Activated CD4-positive, alpha-beta T cell treated with anti-CD3 and anti-CD28 coated beads, Interleukin-2, amount 50 U/mL, for 24 hours (primary cell): ENCODE results near the gene NXPH3.
"Not testable (repeated sequence)": the region's sequence is repeated elsewhere in the genome, so short reads cannot be mapped to it uniquely, and the experiment has no call there.

ENCODE experiments used
- DNase-seq, 2 donors: peaks; one replicate each; pipeline ENCODE4 v3.0.0-alpha.2; 2020; ENCODE audit warnings: low read depth in 1 of 2, low spot score in 1 of 2

The NXPH3 gene

DNA sequence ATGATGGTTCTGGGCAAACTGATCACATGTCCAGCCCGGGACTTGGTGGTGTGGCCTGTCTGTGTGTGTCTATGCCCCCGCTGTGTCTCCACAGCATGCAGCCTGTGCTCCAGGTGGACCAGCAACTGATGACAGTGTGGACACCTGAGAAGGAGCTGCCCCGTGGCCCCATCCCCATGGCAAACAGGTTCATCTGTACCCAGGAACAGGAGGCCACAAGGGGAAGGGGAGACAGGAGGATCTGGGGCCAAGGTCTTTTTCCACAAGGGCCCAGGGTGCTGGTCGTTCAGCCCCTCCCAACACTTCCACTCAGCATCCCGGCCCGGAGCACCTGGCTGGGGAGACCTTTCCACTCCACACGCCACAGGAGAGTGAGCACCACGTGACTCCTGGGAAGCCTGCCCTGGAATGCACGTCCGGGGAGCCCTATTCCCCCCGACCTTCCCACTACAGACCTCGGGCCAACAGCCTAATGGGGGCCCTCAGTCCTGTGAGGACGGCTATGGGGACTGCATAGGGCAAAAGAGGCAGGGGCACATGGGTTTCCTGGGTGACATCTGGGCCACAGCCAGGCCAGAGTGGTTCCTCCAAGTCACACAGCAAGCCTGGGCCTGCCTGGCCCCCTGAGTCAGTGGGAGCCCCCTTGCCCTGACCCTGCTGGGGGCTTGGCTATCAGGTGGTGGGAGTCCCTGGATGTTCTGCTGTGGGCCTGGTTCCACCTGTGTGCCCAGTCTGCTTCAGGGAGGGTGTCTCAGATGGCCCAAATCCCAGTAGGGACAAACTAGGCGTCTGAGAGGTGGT is 20.8 kb upstream of the NXPH3 start:
- DNase-seq, result no peak

- no peak for DNase-seq
Measured at GRCh38 chr17:49555495-49556222, 20.0 kb upstream of the NXPH3 start.

- DNase-seq, result peak; percentile 79 to 81
Measured at GRCh38 chr17:49556223-49556943, 19.3 kb upstream of the NXPH3 start.

- no peak for DNase-seq
Measured at GRCh38 chr17:49557312-49558024, 18.2 kb upstream of the NXPH3 start.

DNA sequence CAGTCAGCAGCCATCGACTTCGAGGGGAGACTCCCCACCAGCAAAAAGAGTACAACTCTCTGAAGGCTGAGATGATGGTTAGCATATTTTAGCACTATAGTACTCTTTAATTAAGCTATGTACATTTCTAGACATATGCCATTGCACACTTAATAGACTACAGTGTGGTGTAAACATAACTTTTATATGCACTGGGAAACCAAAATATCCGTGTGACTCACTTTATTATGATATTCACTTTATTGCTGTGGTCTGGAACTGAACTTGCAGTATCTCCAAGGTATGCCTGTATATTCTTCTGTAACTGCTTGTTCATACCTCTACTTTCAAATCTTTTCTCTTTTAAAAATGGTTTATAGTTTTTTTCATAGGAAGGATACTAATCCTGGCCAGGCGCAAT is 11.0 kb upstream of the NXPH3 start:
- DNase-seq, result no peak

GRCh38 chr17:49565948-49566491 is 9.7 kb upstream of the NXPH3 start:
- DNase-seq, result no peak

- no peak for DNase-seq
Measured at GRCh38 chr17:49566668-49567071, 9.0 kb upstream of the NXPH3 start.

DNA sequence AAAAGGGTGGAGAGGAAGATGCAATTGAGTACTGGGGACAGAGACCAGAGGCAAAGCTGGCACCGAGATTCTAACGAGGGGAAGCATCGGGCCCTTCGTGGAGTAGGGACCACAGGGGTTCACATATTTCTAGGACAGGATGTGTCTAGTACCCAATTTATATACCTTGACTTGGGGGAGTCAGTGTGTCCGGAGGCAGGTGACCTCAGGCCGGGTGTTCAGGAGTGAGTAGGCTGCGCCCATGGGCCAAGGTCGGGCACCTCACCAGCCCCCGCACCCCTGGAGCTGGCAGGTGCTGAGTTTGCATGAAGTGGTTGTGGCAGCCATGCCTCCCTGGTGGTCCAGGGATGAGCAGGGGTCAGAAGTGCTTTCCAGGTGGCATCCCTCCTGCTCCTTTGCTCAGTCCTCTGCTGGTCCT is 8.6 kb upstream of the NXPH3 start:
- no peak for DNase-seq

- peak; percentile 75 to 76 for DNase-seq
Measured at GRCh38 chr17:49567871-49568694, 7.6 kb upstream of the NXPH3 start.

DNA sequence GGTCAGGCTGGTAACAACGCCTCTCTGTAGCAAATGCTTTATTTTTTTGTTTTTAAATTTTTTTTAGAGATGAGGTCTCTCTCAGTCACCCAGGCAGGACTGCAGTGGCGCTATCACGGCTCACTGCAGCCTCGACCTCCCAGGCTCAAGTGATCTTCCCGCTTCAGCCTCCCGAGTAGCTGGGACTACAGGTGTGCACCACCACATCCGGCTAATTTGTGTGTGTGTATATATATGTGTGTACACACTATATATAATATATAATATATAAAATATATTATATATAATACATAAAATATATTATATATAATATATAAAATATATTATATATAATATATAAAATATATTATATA is 7.0 kb upstream of the NXPH3 start:
- not testable (repeated sequence) for DNase-seq

- DNase-seq, result no peak
Measured at GRCh38 chr17:49570540-49571242, 5.0 kb upstream of the NXPH3 start.

DNA sequence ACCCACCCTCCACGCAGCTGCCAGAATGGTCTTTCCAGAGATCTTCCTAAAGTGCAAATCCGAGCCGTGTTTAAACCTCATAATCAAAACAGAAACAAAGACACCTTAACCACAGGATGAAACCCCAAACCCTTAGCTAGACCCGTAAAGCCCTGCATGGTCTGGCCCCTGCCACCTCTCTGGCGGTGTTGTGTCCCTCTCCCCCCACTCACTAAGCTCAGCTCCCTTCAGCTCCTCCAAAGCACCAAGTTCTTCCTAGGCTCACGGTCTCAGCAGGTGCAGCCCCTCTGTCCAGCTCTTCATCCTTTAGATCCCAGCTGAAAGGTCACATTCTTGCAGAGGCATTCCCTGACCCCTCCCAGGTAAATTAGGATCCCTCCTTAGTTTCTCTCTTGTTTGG is 4.4 kb upstream of the NXPH3 start:
- no peak for DNase-seq

- DNase-seq, result no peak
Measured at GRCh38 chr17:49571764-49572163, 3.9 kb upstream of the NXPH3 start.

DNA sequence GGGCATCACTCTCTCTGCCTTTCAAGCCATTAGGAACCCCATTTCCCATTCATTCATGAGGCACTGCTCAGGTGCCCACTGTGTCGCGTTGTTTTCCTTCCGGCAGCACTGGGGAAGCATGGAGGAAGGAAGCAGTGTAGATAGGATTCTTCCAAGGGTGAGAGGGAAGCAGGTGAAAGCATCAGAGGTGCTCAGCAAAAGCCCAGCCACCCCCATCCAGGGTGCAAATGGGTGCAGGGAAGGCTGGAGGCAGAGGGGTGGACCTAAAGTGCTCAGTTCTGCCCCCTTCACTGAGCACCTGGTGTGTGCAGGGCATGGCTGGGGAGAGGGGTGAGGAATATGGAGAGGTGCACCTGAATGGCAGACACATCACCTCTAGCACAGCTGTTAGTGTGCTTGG is 3.4 kb upstream of the NXPH3 start:
- no peak for DNase-seq

- no peak for DNase-seq
Measured at GRCh38 chr17:49572806-49573420, 2.8 kb upstream of the NXPH3 start.

DNA sequence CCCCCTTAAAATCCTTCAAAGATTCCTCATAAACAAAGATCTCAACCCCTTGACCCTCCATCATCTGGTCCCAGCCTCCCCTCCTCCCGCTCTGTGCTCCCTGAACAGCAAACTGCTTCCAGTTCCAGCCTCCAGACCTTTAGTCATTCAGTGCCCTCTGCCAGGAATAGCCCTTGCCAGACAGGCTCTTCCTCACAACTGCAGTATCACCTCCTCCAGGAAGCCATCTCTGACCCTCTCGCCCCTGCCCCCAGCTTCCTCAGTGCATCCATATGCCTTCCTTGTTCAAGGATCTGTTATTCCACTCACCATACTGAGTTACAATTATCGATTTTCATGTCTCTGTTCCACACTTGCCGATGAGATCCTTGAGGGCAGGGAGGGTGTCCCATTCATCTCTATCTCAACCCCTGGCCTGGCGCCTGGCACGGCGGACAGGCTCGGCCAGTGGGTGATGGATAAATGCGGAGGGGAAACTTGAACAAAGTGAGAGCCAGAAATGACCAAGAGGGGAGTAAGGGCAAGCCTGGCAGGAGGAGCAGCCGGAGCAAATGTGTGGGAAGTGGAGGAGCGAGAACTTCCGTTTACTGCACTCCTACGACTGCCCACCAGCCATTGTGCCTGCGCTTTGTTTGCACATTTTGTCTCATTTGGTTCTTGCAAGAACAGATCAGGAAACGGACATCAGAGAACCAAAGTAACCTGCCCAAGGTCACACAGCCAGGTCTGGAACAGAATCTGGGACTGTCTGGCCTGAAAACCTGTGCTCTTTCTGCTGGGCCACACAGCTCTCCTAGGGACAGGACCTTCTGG is 2.0 kb upstream of the NXPH3 start:
- DNase-seq, result no peak

DNA sequence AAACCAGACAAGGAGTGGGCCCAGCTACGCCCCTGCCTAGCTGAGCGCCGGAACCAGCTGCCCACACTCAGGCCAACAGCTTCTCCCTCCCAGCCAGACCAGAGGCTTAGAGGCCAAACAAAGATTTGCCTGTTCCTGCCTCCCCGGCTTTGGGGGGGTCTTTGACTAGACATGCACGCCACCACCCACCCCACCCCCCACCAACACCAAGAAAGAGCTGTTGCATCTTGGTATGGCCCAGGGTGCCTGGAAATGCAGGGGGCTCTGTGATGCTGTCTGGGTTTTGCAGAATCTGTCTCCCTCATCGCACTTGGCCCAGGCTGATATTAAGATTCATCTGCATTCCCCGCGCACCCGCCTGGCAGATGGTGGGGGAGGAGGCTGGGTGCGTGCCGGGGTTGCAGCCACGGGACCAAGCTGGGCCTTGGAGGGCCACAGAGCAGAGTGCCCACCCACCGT is 1.3 kb upstream of the NXPH3 start:
- no peak for DNase-seq

GRCh38 chr17:49574945-49575678 is 559 bp upstream of the NXPH3 start:
- no peak for DNase-seq
